GM21367 (cell line): ENCODE data around the gene ROBO2.

Source experiments
- ATAC-seq: cut with Tn5 transposase; IDR thresholded peaks from one replicate; pipeline ENCODE4 v1.9.1; 2021; ENCODE audit not compliant: unreplicated experiment

Gene ROBO2

GRCh38 chr3:77467702-77468625, 428.1 kb downstream of the ROBO2 start:
- ATAC-seq = no peak

GRCh38 chr3:77468626-77469020, 428.7 kb downstream of the ROBO2 start:
- ATAC-seq = no peak

GRCh38 chr3:77475507-77475906, 435.6 kb downstream of the ROBO2 start:
- ATAC-seq = no peak

GRCh38 chr3:77479021-77479420, 439.1 kb downstream of the ROBO2 start:
- ATAC-seq = no peak

GRCh38 chr3:77489216-77489615, 449.3 kb downstream of the ROBO2 start:
- no peak for ATAC-seq

GRCh38 chr3:77491961-77492360, 452.1 kb downstream of the ROBO2 start:
- ATAC-seq = no peak

- no peak for ATAC-seq
Observed at GRCh38 chr3:77500721-77501120, 460.8 kb downstream of the ROBO2 start.

GRCh38 chr3:77506384-77506783, 466.5 kb downstream of the ROBO2 start:
- ATAC-seq = no peak

- no peak for ATAC-seq
Observed at GRCh38 chr3:77513542-77513941, 473.6 kb downstream of the ROBO2 start.

- no peak for ATAC-seq
Observed at GRCh38 chr3:77514766-77515165, 474.9 kb downstream of the ROBO2 start.

GRCh38 chr3:77524463-77524862, 484.6 kb downstream of the ROBO2 start:
- ATAC-seq = no peak

- no peak for ATAC-seq
Observed at GRCh38 chr3:77524946-77525682, 485.2 kb downstream of the ROBO2 start.

GRCh38 chr3:77526573-77527113, 486.7 kb downstream of the ROBO2 start:
- no peak for ATAC-seq

GRCh38 chr3:77529522-77529921, 489.6 kb downstream of the ROBO2 start:
- no peak for ATAC-seq

- no peak for ATAC-seq
Observed at GRCh38 chr3:77530870-77531269, 491.0 kb downstream of the ROBO2 start.

- ATAC-seq = no peak
Observed at GRCh38 chr3:77535116-77535515, 495.2 kb downstream of the ROBO2 start.

GRCh38 chr3:77536038-77536775, 496.3 kb downstream of the ROBO2 start:
- ATAC-seq = no peak

GRCh38 chr3:77539014-77539413, 499.1 kb downstream of the ROBO2 start:
- no peak for ATAC-seq

- ATAC-seq = no peak
Observed at GRCh38 chr3:77539677-77540076, 499.8 kb downstream of the ROBO2 start.

GRCh38 chr3:77541203-77541922, 501.5 kb downstream of the ROBO2 start:
- no peak for ATAC-seq

GRCh38 chr3:77546246-77546645, 506.3 kb downstream of the ROBO2 start:
- ATAC-seq = no peak
